K562 (cell line): ENCODE results near the gene CCND3.

Experiments
- CTCF ChIP-seq, 3 experiments: IDR thresholded peaks in 2 of 3; conservative IDR thresholded peaks in 1 of 3; 2 replicates each; pipeline ENCODE4 v1.5.1; 2011 to 2012; ENCODE audit warnings: low read length in 3 of 3, mild to moderate bottlenecking in 3 of 3, control low read depth in 2 of 3, improper control_type of control experiment in 1 of 3, inconsistent platforms in 1 of 3, low read depth in 1 of 3, mixed read lengths in 1 of 3, moderate library complexity in 1 of 3; ENCODE audit not compliant: insufficient read depth in 2 of 3
- SIN3A ChIP-seq, 2 experiments: fragments of 150-350 bp in 1 of 2; IDR thresholded peaks; 2 replicates each; pipeline ENCODE4 v1.6.1; 2011 to 2016; ENCODE audit warnings: borderline replicate concordance in 2 of 2, low read depth in 2 of 2, low read length in 2 of 2, mild to moderate bottlenecking in 2 of 2, moderate library complexity in 2 of 2; ENCODE audit not compliant: control insufficient read depth in 1 of 2
- ZFP36 ChIP-seq: fragments of 150-350 bp; IDR thresholded peaks from 2 replicates; pipeline ENCODE4 v1.6.1; 2018; ENCODE audit warnings: low read length, low read depth; ENCODE audit not compliant: partially characterized antibody

- TF ChIP-seq SIN3A (IDR thresholded peaks at IDR 0.05; ENCODE audit: borderline replicate concordance in 2 of 2, control insufficient read depth in 1 of 2, low read depth in 2 of 2, low read length in 2 of 2) = no peak
- peak; percentile 91 to 98 (median 95) for TF ChIP-seq CTCF (IDR thresholded peaks at IDR 0.05 in 2 of 3, conservative IDR thresholded peaks at IDR 0.05 in 1 of 3; ENCODE audit: insufficient read depth in 2 of 3, low read depth in 1 of 3, low read length in 3 of 3)
- no peak for TF ChIP-seq ZFP36
These were observed 5.4 kb downstream of the CCND3 start for GRCh38 chr6:41936073-41936837.
